H1 (cell line): ENCODE results near the gene PYCARD.

Experiments
- EZH2 ChIP-seq: fragments of 200-600 bp; sonication (generic); IDR thresholded peaks from 2 replicates; pipeline ENCODE4 v1.7.1; 2012; ENCODE audit warnings: low read depth, mild to moderate bottlenecking, moderate library complexity, low read length, inconsistent platforms; ENCODE audit not compliant: severe bottlenecking
- POLR2A ChIP-seq, 2 experiments: IDR thresholded peaks; 1 replicate in 1 of 2; 2 replicates in 1 of 2; pipeline ENCODE4 v1.6.1; 2011; ENCODE audit warnings: low read depth in 2 of 2, low read length in 2 of 2, mild to moderate bottlenecking in 2 of 2; ENCODE audit errors: control extremely low read depth in 1 of 2
- RBBP5 ChIP-seq: IDR thresholded peaks from 2 replicates; pipeline ENCODE4 v1.7.1; 2012; ENCODE audit warnings: low read depth, mild to moderate bottlenecking, inconsistent platforms, low read length, moderate library complexity, borderline replicate concordance
- RNF2 ChIP-seq: fragments of 200-900, 300-1000 bp; sonication (generic); IDR thresholded peaks from 2 replicates; pipeline ENCODE4 v1.7.1; 2016; ENCODE audit warnings: borderline replicate concordance, low read depth, mild to moderate bottlenecking, antibody characterized with exemption, low read length; ENCODE audit not compliant: poor library complexity, severe bottlenecking; ENCODE audit errors: missing control alignments
- SAP30 ChIP-seq: fragments of 300-600 bp; sonication (generic); IDR thresholded peaks from 2 replicates; pipeline ENCODE4 v1.7.1; 2012; ENCODE audit warnings: low read length, moderate library complexity, mild to moderate bottlenecking, inconsistent platforms; ENCODE audit not compliant: insufficient read depth, insufficient replicate concordance
- SIN3A ChIP-seq, 2 experiments: IDR thresholded peaks in 1 of 2; conservative IDR thresholded peaks in 1 of 2; 2 replicates each; pipeline ENCODE4 v1.6.1; 2011 to 2012; ENCODE audit warnings: low read length in 2 of 2, improper control_type of control experiment in 1 of 2, low read depth in 1 of 2, mild to moderate bottlenecking in 1 of 2
- SP1 ChIP-seq: IDR thresholded peaks from 2 replicates; pipeline ENCODE4 v1.6.1; 2011; ENCODE audit warnings: low read depth, low read length
- TCF12 ChIP-seq: IDR thresholded peaks from 2 replicates; pipeline ENCODE4 v1.6.1; 2011; ENCODE audit warnings: low read depth, mild to moderate bottlenecking, low read length
- YY1 ChIP-seq: IDR thresholded peaks from 2 replicates; pipeline ENCODE4 v1.6.1; 2011; ENCODE audit warnings: low read depth, mild to moderate bottlenecking, low read length
- TF ChIP-seq, protein P1 (sequence below): IDR thresholded peaks from 2 replicates; pipeline ENCODE4 v1.6.1; 2011; ENCODE audit warnings: low read depth, mild to moderate bottlenecking, low read length; ENCODE audit not compliant: insufficient read depth
- TF ChIP-seq, protein P2 (sequence below), 3 experiments: IDR thresholded peaks; 1 replicate in 2 of 3; 2 replicates in 1 of 3; pipeline versions ENCODE4 v1.5.1 to v1.6.1; 2011; ENCODE audit warnings: low read length in 3 of 3, mild to moderate bottlenecking in 3 of 3, inconsistent platforms in 2 of 3, low read depth in 1 of 3, moderate library complexity in 1 of 3; ENCODE audit not compliant: insufficient read depth in 1 of 3; ENCODE audit errors: control extremely low read depth in 1 of 3

DNA sequence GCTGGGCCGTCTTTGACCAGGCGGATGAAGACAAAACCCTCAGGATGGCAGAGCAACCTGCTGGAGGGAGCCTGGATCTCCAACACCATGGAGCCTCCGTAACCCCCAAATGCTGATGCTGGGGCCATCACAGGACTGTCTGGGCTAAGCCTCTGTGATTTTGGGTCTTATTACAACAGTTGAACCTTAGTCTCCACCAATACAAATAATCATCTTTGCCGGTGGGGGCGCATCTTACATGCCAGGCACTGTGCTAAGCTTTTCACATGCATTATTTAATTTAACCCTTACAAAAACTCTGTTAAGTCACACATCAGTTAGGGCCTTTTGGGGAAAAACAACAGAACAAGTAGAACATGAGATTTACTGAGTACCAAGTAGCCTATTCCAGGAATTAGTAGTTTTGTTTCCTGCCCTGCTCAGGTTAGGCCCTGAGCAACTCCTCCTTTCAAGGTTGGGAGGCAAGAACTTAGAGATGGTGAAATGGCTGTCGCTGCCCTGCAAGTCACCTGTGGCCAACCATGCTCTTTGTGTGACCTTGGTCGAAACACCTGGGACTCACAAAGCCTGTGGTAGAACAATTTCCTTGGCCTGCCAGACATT lies 48.3 kb upstream of the PYCARD start:
- TF ChIP-seq EZH2 (no peak), SIN3A (conservative IDR thresholded peaks at IDR 0.05 in 1 of 2, IDR thresholded peaks at IDR 0.05 in 1 of 2; ENCODE audit: low read depth in 1 of 2, low read length in 2 of 2) (no peak), SAP30 (no peak), TCF12 (no peak), SP1 (no peak), POLR2A (IDR thresholded peaks at IDR 0.05; ENCODE audit: control extremely low read depth in 1 of 2, low read depth in 2 of 2, low read length in 2 of 2) (no peak), RBBP5 (no peak), YY1 (no peak), RNF2 (no peak)
- TF ChIP-seq, protein P1, sequence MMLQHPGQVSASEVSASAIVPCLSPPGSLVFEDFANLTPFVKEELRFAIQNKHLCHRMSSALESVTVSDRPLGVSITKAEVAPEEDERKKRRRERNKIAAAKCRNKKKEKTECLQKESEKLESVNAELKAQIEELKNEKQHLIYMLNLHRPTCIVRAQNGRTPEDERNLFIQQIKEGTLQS = no peak
- TF ChIP-seq, protein P2, sequence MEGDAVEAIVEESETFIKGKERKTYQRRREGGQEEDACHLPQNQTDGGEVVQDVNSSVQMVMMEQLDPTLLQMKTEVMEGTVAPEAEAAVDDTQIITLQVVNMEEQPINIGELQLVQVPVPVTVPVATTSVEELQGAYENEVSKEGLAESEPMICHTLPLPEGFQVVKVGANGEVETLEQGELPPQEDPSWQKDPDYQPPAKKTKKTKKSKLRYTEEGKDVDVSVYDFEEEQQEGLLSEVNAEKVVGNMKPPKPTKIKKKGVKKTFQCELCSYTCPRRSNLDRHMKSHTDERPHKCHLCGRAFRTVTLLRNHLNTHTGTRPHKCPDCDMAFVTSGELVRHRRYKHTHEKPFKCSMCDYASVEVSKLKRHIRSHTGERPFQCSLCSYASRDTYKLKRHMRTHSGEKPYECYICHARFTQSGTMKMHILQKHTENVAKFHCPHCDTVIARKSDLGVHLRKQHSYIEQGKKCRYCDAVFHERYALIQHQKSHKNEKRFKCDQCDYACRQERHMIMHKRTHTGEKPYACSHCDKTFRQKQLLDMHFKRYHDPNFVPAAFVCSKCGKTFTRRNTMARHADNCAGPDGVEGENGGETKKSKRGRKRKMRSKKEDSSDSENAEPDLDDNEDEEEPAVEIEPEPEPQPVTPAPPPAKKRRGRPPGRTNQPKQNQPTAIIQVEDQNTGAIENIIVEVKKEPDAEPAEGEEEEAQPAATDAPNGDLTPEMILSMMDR (IDR thresholded peaks at IDR 0.05; ENCODE audit: control extremely low read depth in 1 of 3, insufficient read depth in 1 of 3, low read depth in 1 of 3, low read length in 3 of 3) = no peak
